Measurements from ENCODE around the gene MOB3A. TPM values are rescaled to one million over a fixed set of nuclear protein-coding genes. Genes with fewer than 3 reads are reported as not detected.

Gene MOB3A
- total and polyA plus RNA-seq, 2 donors (not counting 1 experiment from before 2014, with no cell fraction given) = 17.2 to 34.8 TPM

GRCh38 chr19:2116507-2116906 is 20.4 kb upstream of the MOB3A start:
- Histone ChIP-seq H3K27ac (ENCODE audit: insufficient read depth, low read length) (no peak overlapping the region), H3K4me2 (ENCODE audit: extremely low read depth, insufficient read depth, low read length) (no peak overlapping the region), H3K9ac (ENCODE audit: insufficient read depth, low read length) (no peak overlapping the region), H3K4me3 (replicated peaks in 1 of 4; ENCODE audit: control extremely low read depth in 1 of 4, insufficient read depth in 1 of 4, low read depth in 3 of 4, low read length in 4 of 4) (no peak overlapping the region), H3K36me3 (ENCODE audit: control insufficient read depth, insufficient read depth, low read length) (peaks cover 69% of the 10 kb centered on the region), H3K79me2 (ENCODE audit: control insufficient read depth, insufficient read depth, low read length) (no peaks in the 10 kb centered on the region), H3K27me3 (ENCODE audit: control insufficient read depth, insufficient read depth, low read length) (no peaks in the 10 kb centered on the region), H3K9me3 (ENCODE audit: control insufficient read depth, insufficient read depth, low read depth, low read length) (no peaks in the 10 kb centered on the region), H3K4me1 (ENCODE audit: control insufficient read depth, extremely low read depth, insufficient read depth, low read length) (no peaks in the 10 kb centered on the region), H2AFZ (ENCODE audit: low read length) (no peak overlapping the region), H4K20me1 (ENCODE audit: control insufficient read depth, extremely low read depth, insufficient read depth, low read length) (no peaks in the 10 kb centered on the region)
- no peak for DNase-seq (ENCODE audit: low read depth in 2 of 2)
- no peak for TF ChIP-seq CTCF (conservative IDR thresholded peaks at IDR 0.05 in 1 of 2, IDR thresholded peaks at IDR 0.05 in 1 of 2; ENCODE audit: low read depth in 1 of 2, low read length in 2 of 2)
- no peak for TF ChIP-seq EZH2 (IDR thresholded peaks at IDR 0.05; ENCODE audit: low read length, missing control alignments)

DNA sequence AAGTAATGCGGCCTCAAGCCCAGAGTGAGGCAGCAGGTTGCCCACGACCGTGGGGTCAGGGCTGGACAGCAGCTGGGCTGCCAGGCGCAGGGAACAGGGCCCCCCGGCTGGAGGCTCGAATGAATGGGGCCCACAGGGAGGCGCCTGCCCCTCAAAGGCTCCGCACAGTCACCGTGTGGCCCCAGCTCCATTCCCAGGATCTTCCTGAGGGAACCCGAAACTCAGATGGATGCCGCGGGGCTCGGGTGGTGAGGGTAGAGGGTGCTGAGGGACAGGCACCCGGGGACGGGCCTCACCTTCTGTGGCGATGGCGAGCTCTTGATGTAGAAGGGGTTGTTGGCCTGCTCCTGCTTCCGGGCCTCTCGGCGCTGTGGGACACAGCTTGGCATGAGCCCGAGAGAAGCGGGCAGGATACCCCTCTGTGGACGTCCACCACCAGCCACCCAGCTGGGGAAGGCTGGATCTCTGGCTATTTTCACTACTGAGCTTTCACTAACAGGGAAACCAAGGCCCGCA is 19.8 kb upstream of the MOB3A start:
- Histone ChIP-seq H3K9ac (ENCODE audit: insufficient read depth, low read length) (no peak overlapping the region), H3K4me1 (ENCODE audit: control insufficient read depth, extremely low read depth, insufficient read depth, low read length) (no peaks in the 10 kb centered on the region), H3K27ac (ENCODE audit: insufficient read depth, low read length) (no peak overlapping the region), H3K79me2 (ENCODE audit: control insufficient read depth, insufficient read depth, low read length) (no peaks in the 10 kb centered on the region), H4K20me1 (ENCODE audit: control insufficient read depth, extremely low read depth, insufficient read depth, low read length) (no peaks in the 10 kb centered on the region), H3K36me3 (ENCODE audit: control insufficient read depth, insufficient read depth, low read length) (peaks cover 64% of the 10 kb centered on the region), H3K4me2 (ENCODE audit: extremely low read depth, insufficient read depth, low read length) (no peak overlapping the region), H3K27me3 (ENCODE audit: control insufficient read depth, insufficient read depth, low read length) (no peaks in the 10 kb centered on the region), H3K9me3 (ENCODE audit: control insufficient read depth, insufficient read depth, low read depth, low read length) (no peaks in the 10 kb centered on the region), H3K4me3 (replicated peaks in 1 of 4; ENCODE audit: control extremely low read depth in 1 of 4, insufficient read depth in 1 of 4, low read depth in 3 of 4, low read length in 4 of 4) (no peak overlapping the region), H2AFZ (ENCODE audit: low read length) (no peak overlapping the region)
- no peak for DNase-seq (ENCODE audit: low read depth in 2 of 2)
- TF ChIP-seq CTCF (conservative IDR thresholded peaks at IDR 0.05 in 1 of 2, IDR thresholded peaks at IDR 0.05 in 1 of 2; ENCODE audit: low read depth in 1 of 2, low read length in 2 of 2) = no peak

DNA sequence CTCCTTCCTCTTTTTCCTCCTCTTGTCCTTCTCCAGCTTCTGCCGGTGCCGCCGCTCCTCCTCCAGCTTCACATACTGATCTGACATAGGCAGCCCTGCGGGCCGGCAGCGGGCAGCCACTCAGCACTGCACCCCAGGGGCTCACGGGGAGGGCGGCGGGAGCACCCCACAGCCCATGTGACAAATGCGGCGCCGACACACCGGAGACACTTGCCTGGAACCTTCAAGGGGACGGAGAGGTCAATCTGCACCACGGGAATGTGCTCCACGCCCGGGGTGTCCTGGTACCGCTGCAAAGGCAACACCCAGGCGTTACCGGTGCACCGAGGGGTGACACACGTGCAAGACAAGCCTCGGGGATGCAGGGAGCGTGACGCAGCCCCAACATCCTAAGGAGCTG is 19.2 kb upstream of the MOB3A start:
- H3K9ac ChIP-seq (ENCODE audit: insufficient read depth, low read length) = no peak overlapping the region
- no peaks in the 10 kb centered on the region for H3K4me1 ChIP-seq (ENCODE audit: control insufficient read depth, extremely low read depth, insufficient read depth, low read length)
- no peaks in the 10 kb centered on the region for H3K9me3 ChIP-seq (ENCODE audit: control insufficient read depth, insufficient read depth, low read depth, low read length)
- H2AFZ ChIP-seq (ENCODE audit: low read length) = no peak overlapping the region
- H3K79me2 ChIP-seq (ENCODE audit: control insufficient read depth, insufficient read depth, low read length) = no peaks in the 10 kb centered on the region
- H3K4me3 ChIP-seq (replicated peaks in 1 of 4; ENCODE audit: control extremely low read depth in 1 of 4, insufficient read depth in 1 of 4, low read depth in 3 of 4, low read length in 4 of 4) = no peak overlapping the region
- H3K36me3 ChIP-seq (ENCODE audit: control insufficient read depth, insufficient read depth, low read length) = peaks cover 64% of the 10 kb centered on the region
- H3K4me2 ChIP-seq (ENCODE audit: extremely low read depth, insufficient read depth, low read length) = no peak overlapping the region
- no peak for DNase-seq (ENCODE audit: low read depth in 2 of 2)
- TF ChIP-seq EZH2 (IDR thresholded peaks at IDR 0.05; ENCODE audit: low read length, missing control alignments) = no peak
- no peak for TF ChIP-seq CTCF (conservative IDR thresholded peaks at IDR 0.05 in 1 of 2, IDR thresholded peaks at IDR 0.05 in 1 of 2; ENCODE audit: low read depth in 1 of 2, low read length in 2 of 2)
- H4K20me1 ChIP-seq (ENCODE audit: control insufficient read depth, extremely low read depth, insufficient read depth, low read length) = no peaks in the 10 kb centered on the region
- no peaks in the 10 kb centered on the region for H3K27me3 ChIP-seq (ENCODE audit: control insufficient read depth, insufficient read depth, low read length)
- H3K27ac ChIP-seq (ENCODE audit: insufficient read depth, low read length) = no peak overlapping the region
